22Rv1 (cell line): ENCODE measurements around the gene PON3.

ENCODE experiments used
- ZFX ChIP-seq: fragments of 450-650 bp; IDR thresholded peaks from 2 replicates; pipeline ENCODE4 v1.6.1; 2017; ENCODE audit warnings: antibody characterized with exemption, borderline replicate concordance
- TF ChIP-seq, protein P1 (sequence below): fragments of 450-650 bp; IDR thresholded peaks from 2 replicates; pipeline ENCODE4 v1.5.1; 2017; ENCODE audit warnings: mild to moderate bottlenecking

DNA sequence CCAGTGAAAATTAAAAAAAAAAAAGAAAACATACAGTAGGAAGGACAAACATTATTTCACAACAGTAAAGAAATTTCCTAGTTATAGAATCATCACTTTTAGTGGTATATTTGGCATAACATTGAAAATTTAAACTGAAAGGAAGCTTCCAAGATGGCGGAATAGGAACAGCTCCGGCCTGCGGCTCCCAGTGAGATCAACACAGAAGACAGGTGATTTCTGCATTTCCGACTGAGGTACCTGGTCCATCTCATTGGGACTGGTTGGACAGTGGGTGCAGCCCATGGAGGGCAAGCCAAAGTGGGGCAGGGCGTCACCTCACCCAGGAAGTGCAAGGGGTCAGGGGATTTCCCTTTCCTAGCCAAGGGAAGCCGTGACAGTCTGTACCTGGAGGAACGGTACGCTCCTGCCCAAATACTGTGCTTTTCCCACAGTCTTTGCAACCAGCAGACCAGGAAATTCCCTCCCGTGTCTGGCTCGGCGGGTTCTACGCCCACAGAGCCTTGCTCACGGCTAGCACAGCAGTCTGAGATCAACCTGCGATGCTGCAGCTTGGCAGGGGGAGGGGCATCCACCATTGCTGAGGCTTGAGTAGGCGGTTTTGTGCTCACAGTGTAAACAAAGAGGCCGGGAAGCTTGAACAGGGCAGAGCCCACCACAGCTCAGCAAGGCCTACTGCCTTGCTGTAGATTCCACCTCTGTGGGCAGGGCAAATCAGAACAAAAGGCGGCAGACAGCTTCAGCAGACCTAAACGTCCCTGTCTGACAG is 19.4 kb downstream of the PON3 start:
- TF ChIP-seq, protein P1, sequence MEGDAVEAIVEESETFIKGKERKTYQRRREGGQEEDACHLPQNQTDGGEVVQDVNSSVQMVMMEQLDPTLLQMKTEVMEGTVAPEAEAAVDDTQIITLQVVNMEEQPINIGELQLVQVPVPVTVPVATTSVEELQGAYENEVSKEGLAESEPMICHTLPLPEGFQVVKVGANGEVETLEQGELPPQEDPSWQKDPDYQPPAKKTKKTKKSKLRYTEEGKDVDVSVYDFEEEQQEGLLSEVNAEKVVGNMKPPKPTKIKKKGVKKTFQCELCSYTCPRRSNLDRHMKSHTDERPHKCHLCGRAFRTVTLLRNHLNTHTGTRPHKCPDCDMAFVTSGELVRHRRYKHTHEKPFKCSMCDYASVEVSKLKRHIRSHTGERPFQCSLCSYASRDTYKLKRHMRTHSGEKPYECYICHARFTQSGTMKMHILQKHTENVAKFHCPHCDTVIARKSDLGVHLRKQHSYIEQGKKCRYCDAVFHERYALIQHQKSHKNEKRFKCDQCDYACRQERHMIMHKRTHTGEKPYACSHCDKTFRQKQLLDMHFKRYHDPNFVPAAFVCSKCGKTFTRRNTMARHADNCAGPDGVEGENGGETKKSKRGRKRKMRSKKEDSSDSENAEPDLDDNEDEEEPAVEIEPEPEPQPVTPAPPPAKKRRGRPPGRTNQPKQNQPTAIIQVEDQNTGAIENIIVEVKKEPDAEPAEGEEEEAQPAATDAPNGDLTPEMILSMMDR, result no peak
- TF ChIP-seq ZFX, result no peak
